Sigmoid colon (tissue), 4 donors: ENCODE measurements around the gene ZNF507.

Experiments
- POLR2A ChIP-seq, 2 donors: fragments of 450-650 bp; IDR thresholded peaks; one replicate each; pipeline ENCODE4 v1.6.1; 2016; ENCODE audit warnings: antibody characterized with exemption in 2 of 2, mild to moderate bottlenecking in 2 of 2, moderate library complexity in 2 of 2
- POLR2AphosphoS5 ChIP-seq, 4 donors: sonication (generic); formaldehyde crosslinking; IDR thresholded peaks; one replicate each; pipeline ENCODE4 v1.6.1; 2017; ENCODE audit warnings: antibody characterized with exemption in 4 of 4
- TF ChIP-seq, protein P1 (sequence below), 4 experiments: fragments of 450-650 bp in 3 of 4; fragments of 200-600 bp in 1 of 4; IDR thresholded peaks; one replicate each; pipeline ENCODE4 v1.5.1; 2016 to 2019; ENCODE audit warnings: antibody characterized with exemption in 4 of 4, mild to moderate bottlenecking in 3 of 4, moderate library complexity in 2 of 4

DNA sequence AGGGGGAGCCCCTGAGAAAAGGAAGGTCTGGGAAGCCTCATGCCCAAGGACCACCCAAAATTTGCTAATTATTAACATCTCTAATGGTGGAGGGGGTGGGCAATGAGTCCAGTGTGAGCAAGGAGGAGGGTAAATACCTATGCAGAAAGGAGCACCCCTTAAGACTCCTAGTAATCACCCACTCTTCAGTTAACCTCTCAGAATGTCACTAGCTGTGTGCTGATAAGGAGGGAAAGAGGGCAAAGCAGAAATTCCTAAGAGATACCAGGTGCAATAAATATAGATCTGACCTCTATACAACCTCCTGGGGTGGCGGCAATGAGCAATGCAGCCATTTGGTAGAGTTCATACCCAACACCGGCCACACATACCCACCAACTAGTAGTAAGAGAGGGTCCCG is 47.5 kb downstream of the ZNF507 start:
- TF ChIP-seq, protein P1, sequence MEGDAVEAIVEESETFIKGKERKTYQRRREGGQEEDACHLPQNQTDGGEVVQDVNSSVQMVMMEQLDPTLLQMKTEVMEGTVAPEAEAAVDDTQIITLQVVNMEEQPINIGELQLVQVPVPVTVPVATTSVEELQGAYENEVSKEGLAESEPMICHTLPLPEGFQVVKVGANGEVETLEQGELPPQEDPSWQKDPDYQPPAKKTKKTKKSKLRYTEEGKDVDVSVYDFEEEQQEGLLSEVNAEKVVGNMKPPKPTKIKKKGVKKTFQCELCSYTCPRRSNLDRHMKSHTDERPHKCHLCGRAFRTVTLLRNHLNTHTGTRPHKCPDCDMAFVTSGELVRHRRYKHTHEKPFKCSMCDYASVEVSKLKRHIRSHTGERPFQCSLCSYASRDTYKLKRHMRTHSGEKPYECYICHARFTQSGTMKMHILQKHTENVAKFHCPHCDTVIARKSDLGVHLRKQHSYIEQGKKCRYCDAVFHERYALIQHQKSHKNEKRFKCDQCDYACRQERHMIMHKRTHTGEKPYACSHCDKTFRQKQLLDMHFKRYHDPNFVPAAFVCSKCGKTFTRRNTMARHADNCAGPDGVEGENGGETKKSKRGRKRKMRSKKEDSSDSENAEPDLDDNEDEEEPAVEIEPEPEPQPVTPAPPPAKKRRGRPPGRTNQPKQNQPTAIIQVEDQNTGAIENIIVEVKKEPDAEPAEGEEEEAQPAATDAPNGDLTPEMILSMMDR (IDR thresholded peaks at IDR 0.05) = no peak
- TF ChIP-seq POLR2AphosphoS5 (IDR thresholded peaks at IDR 0.05) = no peak
- no peak for TF ChIP-seq POLR2A (IDR thresholded peaks at IDR 0.05)
